A549 (cell line): ENCODE results near the gene TRIO.

Source experiments
- CTCF ChIP-seq: fragments of >200 bp; sonication (Bioruptor Twin); formaldehyde crosslinking; IDR thresholded peaks from 3 replicates; pipeline ENCODE4 v1.5.1; 2016
- JUN ChIP-seq, 2 experiments: fragments of >200 bp; sonication (Bioruptor Twin); formaldehyde crosslinking; IDR thresholded peaks; 2 replicates in 1 of 2; 3 replicates in 1 of 2; pipeline ENCODE4 v1.6.1; 2016 to 2017
- JUNB ChIP-seq: fragments of >200 bp; sonication (Bioruptor Twin); formaldehyde crosslinking; IDR thresholded peaks from 2 replicates; pipeline ENCODE4 v1.6.1; 2016
- KDM1A ChIP-seq: fragments of 200-600 bp; sonication (generic); IDR thresholded peaks from 2 replicates; pipeline ENCODE4 v1.6.1; 2016; ENCODE audit warnings: low read depth, mild to moderate bottlenecking
- MAX ChIP-seq: IDR thresholded peaks from 2 replicates; pipeline ENCODE4 v1.6.1; 2012
- NPAS2 ChIP-seq: fragments of 250-450 bp; sonication (Bioruptor Pico); IDR thresholded peaks from 2 replicates; pipeline ENCODE4 v1.8.0; 2022; ENCODE audit warnings: mild to moderate bottlenecking, moderate library complexity, borderline replicate concordance
- POLR2A ChIP-seq: IDR thresholded peaks from 2 replicates; pipeline ENCODE4 v1.6.1; 2012; ENCODE audit warnings: mild to moderate bottlenecking, low read length
- RCOR1 ChIP-seq: fragments of 150-350 bp; IDR thresholded peaks from 2 replicates; pipeline ENCODE4 v1.6.1; 2014; ENCODE audit warnings: antibody characterized with exemption, low read length, low read depth
- REST ChIP-seq: fragments of 200-600 bp; sonication (generic); IDR thresholded peaks from 2 replicates; pipeline ENCODE4 v1.6.1; 2016; ENCODE audit warnings: antibody characterized with exemption, mild to moderate bottlenecking, moderate library complexity

GRCh38 chr5:14250748-14251701 lies 107.9 kb downstream of the TRIO start:
- TF ChIP-seq CTCF (no peak), KDM1A (no peak), JUN (IDR thresholded peaks at IDR 0.05) (no peak), NPAS2 (CRISPR knock-in tag) (no peak), POLR2A (no peak), MAX (no peak), JUNB (no peak), RCOR1 (no peak), REST (no peak)
